OCI-LY7 (cell line): ENCODE data around the gene LRP1-AS. TPM values are rescaled to one million over a fixed set of nuclear protein-coding genes. Genes with fewer than 3 reads are reported as not detected.

Experiments
- BruUV-seq: library from RNA; stranded (reverse); fragments of 400-500 nt; replicated peaks from 2 replicates; lab custom pipeline; 2021; lab: Mats Ljungman, UMichigan
- CTCF ChIA-PET: fragments of 300-600 bp; sonication (Branson Sonifier 250); formaldehyde crosslinking; loops from one replicate; lab custom pipeline; 2022; ENCODE audit warnings: antibody characterized with exemption; ENCODE audit not compliant: unreplicated experiment; lab: Charles Lee
- POLR2A ChIA-PET: fragments of 300-600 bp; sonication (Branson Sonifier 250); formaldehyde crosslinking; loops from one replicate; lab custom pipeline; 2022; ENCODE audit warnings: antibody characterized with exemption; lab: Charles Lee
- DNase-seq: peaks from one replicate; pipeline ENCODE4 v3.0.0-alpha.2; 2015; ENCODE audit warnings: low spot score
- H2AFZ ChIP-seq: fragments of 200-600 bp; sonication (generic), shearing (Covaris generic); 2 replicates; pipeline ENCODE4 v1.6.1; 2014; ENCODE audit warnings: mild to moderate bottlenecking, antibody characterized with exemption, low read length, moderate library complexity
- H3K27ac ChIP-seq: fragments of 200-600 bp; sonication (generic); 2 replicates; pipeline ENCODE4 v1.5.1; 2014; ENCODE audit warnings: mixed run types, low read depth, mild to moderate bottlenecking, moderate library complexity, low read length, inconsistent platforms; ENCODE audit not compliant: poor library complexity, severe bottlenecking
- H3K36me3 ChIP-seq: fragments of 200-600 bp; sonication (generic); 2 replicates; pipeline ENCODE4 v1.6.1; 2014; ENCODE audit warnings: mild to moderate bottlenecking, antibody characterized with exemption, low read length, moderate library complexity, mixed read lengths; ENCODE audit not compliant: insufficient read depth
- H3K4me1 ChIP-seq: fragments of 200-600 bp; sonication (generic); 2 replicates; pipeline ENCODE4 v1.5.1; 2014; ENCODE audit warnings: mild to moderate bottlenecking, low read length; ENCODE audit not compliant: insufficient read depth, poor library complexity, severe bottlenecking
- H3K4me2 ChIP-seq: fragments of 200-600 bp; sonication (generic); 2 replicates; pipeline ENCODE4 v1.6.1; 2014; ENCODE audit warnings: mild to moderate bottlenecking, low read length
- H3K4me3 ChIP-seq: fragments of 200-600 bp; sonication (generic); 2 replicates; pipeline ENCODE4 v1.5.1; 2014; ENCODE audit warnings: mild to moderate bottlenecking, low read depth, low read length; ENCODE audit not compliant: poor library complexity, severe bottlenecking
- H3K79me2 ChIP-seq: fragments of 200-600 bp; sonication (generic); 2 replicates; pipeline ENCODE4 v1.6.1; 2016; ENCODE audit warnings: low read depth, mild to moderate bottlenecking, low read length, moderate library complexity, mixed read lengths; ENCODE audit not compliant: insufficient read depth
- H3K9me2 ChIP-seq: fragments of 200-600 bp; sonication (generic); 2 replicates; pipeline ENCODE4 v1.6.1; 2016; ENCODE audit warnings: mild to moderate bottlenecking, low read length, mixed read lengths; ENCODE audit not compliant: insufficient read depth
- H3K9me3 ChIP-seq: fragments of 200-600 bp; sonication (generic); 2 replicates; pipeline ENCODE4 v1.6.1; 2014; ENCODE audit warnings: mild to moderate bottlenecking, mixed run types, low read length, mixed read lengths
- H4K20me1 ChIP-seq: fragments of 200-600 bp; sonication (generic); 2 replicates; pipeline ENCODE4 v1.6.1; 2014; ENCODE audit warnings: mild to moderate bottlenecking, antibody characterized with exemption, low read length, moderate library complexity, mixed read lengths; ENCODE audit not compliant: insufficient read depth
- EZH2phosphoT487 ChIP-seq: fragments of 200-600 bp; sonication (generic); IDR thresholded peaks from 2 replicates; pipeline ENCODE4 v1.6.1; 2018; ENCODE audit warnings: low read depth, borderline replicate concordance, mild to moderate bottlenecking, mixed run types, antibody characterized with exemption, low read length, moderate library complexity, mixed read lengths
- intact Hi-C: fragments of 100-400 bp; cut with micrococcal nuclease; formaldehyde crosslinking; loops from one replicate; pipeline ENCODE4 v1.10.0; 2022; ENCODE audit not compliant: unreplicated experiment
- total RNA-seq, 2 experiments: library from RNA; depleted of rRNA in 1 of 2; stranded (reverse); fragments of >200 nt in 1 of 2; shearing (Covaris generic) in 1 of 2; gene quantifications; 2 replicates each; pipeline ENCODE4 v1.2.3, GENCODE V29; 2014 to 2022
- TF ChIP-seq, protein P1 (sequence below): fragments of 200-600 bp; sonication (generic); conservative IDR thresholded peaks from 2 replicates; pipeline ENCODE4 v1.5.1; 2014; ENCODE audit warnings: mild to moderate bottlenecking, antibody characterized with exemption, low read length, moderate library complexity, mixed read lengths

Gene LRP1-AS
- total RNA-seq, 2 experiments from 2014 or later, result not detected

DNA sequence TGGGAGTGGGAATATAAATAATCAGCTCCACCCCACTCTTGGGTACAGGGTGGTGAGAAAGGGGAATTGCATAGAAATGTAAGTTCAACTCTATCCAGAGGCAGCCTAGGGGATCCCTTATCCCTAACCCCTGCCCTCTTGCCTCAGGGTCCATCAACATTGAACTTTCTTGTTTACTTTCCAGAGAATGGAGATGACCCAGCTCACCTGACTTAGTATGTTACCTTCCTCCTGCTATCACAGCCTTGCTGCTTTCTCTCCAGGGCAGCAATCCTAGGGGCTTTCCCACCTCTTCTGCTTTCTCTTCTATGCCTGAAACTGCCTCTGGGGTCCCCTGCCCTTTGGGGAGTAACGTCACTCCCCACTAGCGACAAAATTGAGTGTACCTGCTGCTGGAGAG, 16.5 kb downstream of the LRP1-AS start:
- intact Hi-C loops, result no loop called here
- H3K27ac ChIP-seq, result no peak overlapping the region
- no peaks in the 10 kb centered on the region for H3K9me3 ChIP-seq
- TF ChIP-seq, protein P1, sequence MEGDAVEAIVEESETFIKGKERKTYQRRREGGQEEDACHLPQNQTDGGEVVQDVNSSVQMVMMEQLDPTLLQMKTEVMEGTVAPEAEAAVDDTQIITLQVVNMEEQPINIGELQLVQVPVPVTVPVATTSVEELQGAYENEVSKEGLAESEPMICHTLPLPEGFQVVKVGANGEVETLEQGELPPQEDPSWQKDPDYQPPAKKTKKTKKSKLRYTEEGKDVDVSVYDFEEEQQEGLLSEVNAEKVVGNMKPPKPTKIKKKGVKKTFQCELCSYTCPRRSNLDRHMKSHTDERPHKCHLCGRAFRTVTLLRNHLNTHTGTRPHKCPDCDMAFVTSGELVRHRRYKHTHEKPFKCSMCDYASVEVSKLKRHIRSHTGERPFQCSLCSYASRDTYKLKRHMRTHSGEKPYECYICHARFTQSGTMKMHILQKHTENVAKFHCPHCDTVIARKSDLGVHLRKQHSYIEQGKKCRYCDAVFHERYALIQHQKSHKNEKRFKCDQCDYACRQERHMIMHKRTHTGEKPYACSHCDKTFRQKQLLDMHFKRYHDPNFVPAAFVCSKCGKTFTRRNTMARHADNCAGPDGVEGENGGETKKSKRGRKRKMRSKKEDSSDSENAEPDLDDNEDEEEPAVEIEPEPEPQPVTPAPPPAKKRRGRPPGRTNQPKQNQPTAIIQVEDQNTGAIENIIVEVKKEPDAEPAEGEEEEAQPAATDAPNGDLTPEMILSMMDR, result no peak
- H4K20me1 ChIP-seq, result no peaks in the 10 kb centered on the region
- CTCF ChIA-PET, result no interaction called here
- no peak for DNase-seq
- no peaks in the 10 kb centered on the region for H3K79me2 ChIP-seq
- POLR2A ChIA-PET, result interaction anchor here (0.7 kb wide), 2 partner anchors 12 to 82 kb away, joined by 3 read pairs; no protein-coding TSS in a partner anchor
- no TSS peak for BruUV-seq
- peaks cover 3% of the 10 kb centered on the region for H3K4me1 ChIP-seq
- no peaks in the 10 kb centered on the region for H3K36me3 ChIP-seq
- no peak overlapping the region for H3K4me3 ChIP-seq
- no peak overlapping the region for H3K4me2 ChIP-seq
- H2AFZ ChIP-seq, result no peak overlapping the region
- H3K9me2 ChIP-seq, result no peaks in the 10 kb centered on the region

DNA sequence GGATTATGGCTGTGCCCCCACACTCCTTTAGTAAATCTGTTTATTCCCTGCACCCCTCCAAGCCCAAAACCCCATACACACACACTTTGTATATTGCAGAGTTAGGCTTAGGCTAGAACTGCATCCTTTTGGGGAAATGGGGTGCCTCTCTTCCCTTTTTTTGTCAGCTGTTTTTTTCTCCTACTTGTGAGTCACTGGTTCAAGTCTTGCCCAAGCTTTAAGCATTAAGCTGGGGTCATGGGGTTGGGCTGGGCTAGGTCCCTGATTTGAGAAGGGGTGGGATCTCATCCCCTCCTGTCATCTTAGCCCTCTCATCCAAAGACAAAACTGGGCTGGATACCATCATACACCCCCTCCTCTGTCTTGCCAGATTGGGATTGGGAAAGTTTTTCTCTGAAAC, 17.5 kb downstream of the LRP1-AS start:
- Histone ChIP-seq H3K4me1 (peaks cover 3% of the 10 kb centered on the region), H3K27ac (no peak overlapping the region), H3K9me2 (no peaks in the 10 kb centered on the region), H3K4me3 (no peak overlapping the region), H3K79me2 (no peaks in the 10 kb centered on the region), H3K36me3 (no peaks in the 10 kb centered on the region), H4K20me1 (no peaks in the 10 kb centered on the region), H3K9me3 (no peaks in the 10 kb centered on the region), H2AFZ (no peak overlapping the region), H3K4me2 (no peak overlapping the region)
- ChIA-PET CTCF (no interaction called here), POLR2A (no interaction called here)
- no TSS peak for BruUV-seq
- TF ChIP-seq EZH2phosphoT487, result no peak
- TF ChIP-seq, protein P1, result no peak
- intact Hi-C loops, result no loop called here
- no peak for DNase-seq

DNA sequence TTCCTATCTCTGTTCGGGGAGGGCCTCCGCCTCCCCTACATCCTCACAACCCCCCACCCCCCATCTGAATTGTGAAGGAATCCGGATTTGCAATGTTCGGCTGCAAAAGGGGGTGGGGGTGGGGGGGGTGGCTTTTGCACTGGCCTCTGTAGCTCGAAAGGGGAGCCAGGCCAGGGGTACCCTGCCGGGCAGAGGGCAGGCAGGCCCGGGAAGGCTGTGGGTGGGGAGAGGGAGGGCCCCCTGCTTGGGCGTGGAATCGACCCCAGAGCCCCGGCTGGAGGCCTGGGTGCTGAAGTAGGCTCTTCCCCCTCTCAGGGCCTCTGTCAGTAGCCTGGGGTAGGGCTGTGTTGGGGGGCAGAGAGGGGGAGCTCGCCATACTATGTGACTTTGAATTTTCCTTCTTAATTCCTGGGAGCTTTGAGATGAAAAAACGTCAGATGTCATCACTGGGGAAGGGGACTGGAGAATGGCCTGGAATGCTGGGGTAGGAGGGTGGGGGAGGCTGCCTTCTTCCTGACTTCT, 18.0 kb downstream of the LRP1-AS start:
- DNase-seq, result no peak
- no peaks in the 10 kb centered on the region for H3K79me2 ChIP-seq
- H2AFZ ChIP-seq, result no peak overlapping the region
- TF ChIP-seq EZH2phosphoT487, result no peak
- TF ChIP-seq, protein P1, result no peak
- H3K27ac ChIP-seq, result no peak overlapping the region
- H4K20me1 ChIP-seq, result no peaks in the 10 kb centered on the region
- H3K9me3 ChIP-seq, result no peaks in the 10 kb centered on the region
- no peak overlapping the region for H3K4me2 ChIP-seq
- H3K36me3 ChIP-seq, result no peaks in the 10 kb centered on the region
- intact Hi-C loops, result no loop called here
- POLR2A ChIA-PET, result no interaction called here
- no TSS peak for BruUV-seq
- no peaks in the 10 kb centered on the region for H3K9me2 ChIP-seq
- peaks cover 3% of the 10 kb centered on the region for H3K4me1 ChIP-seq
- CTCF ChIA-PET, result interaction anchor here (0.6 kb wide), 1 partner anchor 126 kb away, joined by 3 read pairs; no protein-coding TSS in a partner anchor
- no peak overlapping the region for H3K4me3 ChIP-seq
